GM19023 (cell line): ENCODE data around the gene TMEM245.
"Not testable (repeated sequence)": the region's sequence is repeated elsewhere in the genome, so short reads cannot be mapped to it uniquely, and the experiment has no call there.

Source experiments
- ATAC-seq: cut with Tn5 transposase; IDR thresholded peaks from one replicate; pipeline ENCODE4 v1.9.1; 2021; ENCODE audit warnings: mild to moderate bottlenecking, moderate library complexity; ENCODE audit not compliant: unreplicated experiment

The TMEM245 gene

GRCh38 chr9:109133533-109133932, 13.8 kb upstream of the TMEM245 start:
- ATAC-seq, result no peak

GRCh38 chr9:109132567-109133021, 12.8 kb upstream of the TMEM245 start:
- no peak for ATAC-seq

GRCh38 chr9:109129470-109130197, 9.9 kb upstream of the TMEM245 start:
- no peak for ATAC-seq

- not testable (repeated sequence) for ATAC-seq
Measured at GRCh38 chr9:109126671-109127070, 6.9 kb upstream of the TMEM245 start.

- no peak for ATAC-seq
Measured at GRCh38 chr9:109124121-109124520, 4.4 kb upstream of the TMEM245 start.

- no peak for ATAC-seq
Measured at GRCh38 chr9:109122726-109123621, 3.2 kb upstream of the TMEM245 start.

GRCh38 chr9:109121232-109121796, 1.6 kb upstream of the TMEM245 start:
- ATAC-seq, result no peak

GRCh38 chr9:109120204-109120789, 550 bp upstream of the TMEM245 start:
- ATAC-seq, result no peak

- ATAC-seq, result no peak
Measured at GRCh38 chr9:109118808-109119438, 824 bp downstream of the TMEM245 start.

GRCh38 chr9:109117856-109118807, 1.6 kb downstream of the TMEM245 start:
- ATAC-seq, result no peak

GRCh38 chr9:109115931-109116526, 3.7 kb downstream of the TMEM245 start:
- ATAC-seq, result no peak

- no peak for ATAC-seq
Measured at GRCh38 chr9:109114670-109115069, 5.1 kb downstream of the TMEM245 start.

- ATAC-seq, result no peak
Measured at GRCh38 chr9:109113892-109114609, 5.7 kb downstream of the TMEM245 start.

GRCh38 chr9:109113254-109113653, 6.5 kb downstream of the TMEM245 start:
- ATAC-seq, result no peak

- ATAC-seq, result peak; percentile 72
Measured at GRCh38 chr9:109110329-109111021, 9.3 kb downstream of the TMEM245 start.

- ATAC-seq, result no peak
Measured at GRCh38 chr9:109109967-109110328, 9.8 kb downstream of the TMEM245 start.

- no peak for ATAC-seq
Measured at GRCh38 chr9:109108318-109108717, 11.4 kb downstream of the TMEM245 start.
